ENCODE measurements around the gene CD59.
"Not testable (repeated sequence)": the region's sequence is repeated elsewhere in the genome, so short reads cannot be mapped to it uniquely, and the experiment has no call there.

CD59 gene

GRCh38 chr11:33713151-33713855 lies 22.9 kb downstream of the CD59 start:
- FAIRE-seq: no peak

GRCh38 chr11:33712436-33712835 lies 23.8 kb downstream of the CD59 start:
- no peak for FAIRE-seq

- no peak for FAIRE-seq
These were observed 26.8 kb downstream of the CD59 start for GRCh38 chr11:33709466-33709865.

- no peak for FAIRE-seq
These were observed 27.2 kb downstream of the CD59 start for GRCh38 chr11:33708985-33709384.

- FAIRE-seq: not testable (repeated sequence)
These were observed 28.4 kb downstream of the CD59 start for GRCh38 chr11:33707831-33708230.

GRCh38 chr11:33706966-33707365 lies 29.3 kb downstream of the CD59 start:
- no peak for FAIRE-seq

- no peak for FAIRE-seq
These were observed 29.7 kb downstream of the CD59 start for GRCh38 chr11:33706546-33706945.

- FAIRE-seq: no peak
These were observed 31.8 kb downstream of the CD59 start for GRCh38 chr11:33704240-33705002.

GRCh38 chr11:33703788-33704187 lies 32.4 kb downstream of the CD59 start:
- FAIRE-seq: no peak

- FAIRE-seq: no peak
These were observed 33.0 kb downstream of the CD59 start for GRCh38 chr11:33703234-33703633.

- FAIRE-seq: no peak
These were observed 34.7 kb downstream of the CD59 start for GRCh38 chr11:33701302-33702230.

- peak; percentile 23 for FAIRE-seq
These were observed 35.5 kb downstream of the CD59 start, which contains the start of gene C11orf91 for GRCh38 chr11:33700502-33701271. Gene C11orf91 (minus strand): TSS chr11:33700826. CDS start chr11:33700740, 86 bp downstream.

- no peak for FAIRE-seq
These were observed 36.1 kb downstream of the CD59 start for GRCh38 chr11:33700063-33700501.

GRCh38 chr11:33699515-33700062 lies 36.6 kb downstream of the CD59 start:
- no peak for FAIRE-seq

- FAIRE-seq: no peak
These were observed 37.3 kb downstream of the CD59 start for GRCh38 chr11:33698921-33699320.

- FAIRE-seq: no peak
These were observed 38.2 kb downstream of the CD59 start for GRCh38 chr11:33697997-33698396.

GRCh38 chr11:33696931-33697638 lies 39.1 kb downstream of the CD59 start:
- no peak for FAIRE-seq

- no peak for FAIRE-seq
These were observed 39.8 kb downstream of the CD59 start for GRCh38 chr11:33696411-33696810.

- no peak for FAIRE-seq
These were observed 41.1 kb downstream of the CD59 start for GRCh38 chr11:33695051-33695566.

GRCh38 chr11:33694346-33695050 lies 41.7 kb downstream of the CD59 start:
- no peak for FAIRE-seq

All from endometrium (tissue), 2 donors.